ENCODE results near the gene TSR3.

- TF ChIP-seq PHF21A (CRISPR knock-in tag; IDR thresholded peaks at IDR 0.05) (no peak), CTCF (CRISPR knock-in tag; IDR thresholded peaks at IDR 0.05) (no peak), ZNF672 (CRISPR knock-in tag; IDR thresholded peaks at IDR 0.05) (no peak), ZBTB37 (CRISPR knock-in tag; IDR thresholded peaks at IDR 0.05) (no peak), POLR2A (IDR thresholded peaks at IDR 0.05; ENCODE audit: insufficient read depth in 1 of 2, low read depth in 2 of 2, low read length in 2 of 2) (no peak), ZSCAN25 (CRISPR knock-in tag; IDR thresholded peaks at IDR 0.05) (no peak), PHF20 (CRISPR knock-in tag; IDR thresholded peaks at IDR 0.05) (no peak), ZBTB21 (CRISPR knock-in tag; IDR thresholded peaks at IDR 0.05) (no peak), MAX (IDR thresholded peaks at IDR 0.05) (no peak), ZNF644 (CRISPR knock-in tag; IDR thresholded peaks at IDR 0.05; ENCODE audit: low read depth) (no peak), U2AF1 (optimal IDR thresholded peaks at IDR 0.05; ENCODE audit: low read depth, low read length) (no peak)
Measured at GRCh38 chr16:1312467-1312816, 39.2 kb downstream of the TSR3 start.
